Measurements from ENCODE around the gene RRP1B.
"Not testable (repeated sequence)": the region's sequence is repeated elsewhere in the genome, so short reads cannot be mapped to it uniquely, and the experiment has no call there.

Gene RRP1B

DNA sequence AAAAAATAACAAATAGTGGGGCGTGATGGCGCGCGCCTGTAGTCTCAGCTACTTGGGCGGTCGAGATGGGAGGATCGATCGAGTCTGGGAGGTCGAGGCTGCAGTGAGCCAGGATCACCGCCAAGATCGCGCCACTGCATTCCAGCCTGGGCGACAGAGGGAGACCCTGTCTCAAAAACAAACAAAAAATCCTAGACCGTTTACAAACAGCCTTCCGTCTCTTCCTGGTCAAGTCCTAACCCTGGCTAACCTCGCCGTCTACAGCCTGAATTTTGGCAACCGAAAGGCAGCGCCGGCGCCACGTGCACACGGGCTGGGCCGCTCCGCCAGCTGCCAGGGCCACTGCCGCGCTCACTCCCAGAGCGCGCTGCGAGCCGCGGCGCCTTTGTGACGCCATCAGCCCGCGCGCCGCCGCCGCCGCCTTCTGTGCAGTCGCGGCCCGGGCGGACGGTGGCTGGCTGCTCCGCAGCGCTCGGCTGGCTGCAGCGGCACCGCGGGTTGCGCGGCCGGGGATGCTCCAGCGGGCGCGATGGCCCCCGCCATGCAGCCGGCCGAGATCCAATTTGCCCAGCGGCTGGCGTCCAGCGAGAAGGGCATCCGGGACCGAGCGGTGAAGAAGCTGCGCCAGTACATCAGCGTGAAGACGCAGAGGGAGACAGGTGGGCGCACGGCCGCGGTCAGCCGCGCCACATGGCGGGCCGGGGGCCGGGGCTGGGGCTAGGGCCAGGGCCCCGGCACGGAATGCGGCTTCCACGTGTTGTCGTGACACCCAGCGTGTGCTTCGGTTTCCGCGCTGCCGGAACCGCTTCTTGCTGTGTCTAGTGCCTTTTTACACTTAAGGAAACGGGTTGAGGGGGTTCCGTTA is at the start of gene RRP1B, which contains the start of gene HSF2BP:
Gene RRP1B (plus strand): TSS at position 425 of the 865 bp plus-strand sequence. CDS start 105 bp downstream, at position 530.
Gene HSF2BP (minus strand): TSS at position 353 of the 865 bp plus-strand sequence. CDS start 1,392 bp downstream, outside the sequence.
- peak within 1 kb of the TSS; percentile 93 for H3K4me3 ChIP-seq (ENCODE audit: low read depth, low read length)
- no peak for TF ChIP-seq CTCF (IDR thresholded peaks at IDR 0.05; ENCODE audit: low read depth, low read length, missing control alignments)
- DNase-seq (ENCODE audit: low read depth) = no peak

GRCh38 chr21:43611598-43612369 is 47.6 kb upstream of the RRP1B start:
- no peak for DNase-seq (ENCODE audit: low read depth)
- H3K4me3 ChIP-seq (ENCODE audit: low read depth, low read length) = no peak overlapping the region
- peak; percentile 75 for TF ChIP-seq CTCF (IDR thresholded peaks at IDR 0.05; ENCODE audit: low read depth, low read length, missing control alignments)

DNA sequence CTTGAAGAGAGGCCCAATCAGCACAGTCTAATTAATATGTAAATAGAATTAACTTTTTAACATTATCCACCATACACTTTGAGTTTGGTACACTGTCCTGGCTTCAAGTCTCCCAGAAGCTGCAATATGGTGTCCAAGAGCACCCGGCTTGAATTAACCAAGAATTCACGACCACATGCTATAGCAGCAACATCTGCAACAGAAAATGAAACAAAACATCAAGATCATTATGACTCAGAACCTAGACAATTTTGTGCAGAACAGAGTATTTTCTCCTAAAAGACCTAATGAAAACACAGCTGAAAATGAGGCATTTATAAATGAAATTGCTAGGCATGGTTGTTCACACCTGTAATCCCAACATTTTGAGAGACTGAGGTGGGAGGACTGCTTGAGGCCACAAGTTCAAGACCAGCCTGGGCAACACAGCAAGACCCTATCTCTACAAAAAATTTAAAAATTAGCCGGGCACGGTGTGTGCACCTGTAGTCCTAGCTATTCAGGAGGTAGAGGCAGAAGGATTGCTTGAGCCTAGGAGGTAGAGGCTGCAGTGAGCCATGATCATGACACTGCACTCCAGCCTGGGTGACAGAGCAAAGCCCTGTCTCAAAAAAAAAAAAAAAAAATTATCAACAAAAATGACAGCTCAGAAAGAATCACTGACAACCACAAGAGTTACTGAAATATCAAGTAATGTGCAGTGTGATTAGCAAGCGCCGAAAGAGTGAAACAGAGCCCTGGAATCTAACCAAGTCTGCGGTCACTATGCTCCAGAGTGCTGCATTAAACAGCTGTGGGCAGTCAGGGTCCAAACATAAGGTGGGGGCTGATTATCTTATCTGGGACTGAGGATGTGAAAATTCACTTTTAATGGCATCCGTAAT is 45.4 kb upstream of the RRP1B start:
- no peak for TF ChIP-seq CTCF (IDR thresholded peaks at IDR 0.05; ENCODE audit: low read depth, low read length, missing control alignments)
- no peak overlapping the region for H3K4me3 ChIP-seq (ENCODE audit: low read depth, low read length)
- DNase-seq (ENCODE audit: low read depth) = peak; percentile 24

DNA sequence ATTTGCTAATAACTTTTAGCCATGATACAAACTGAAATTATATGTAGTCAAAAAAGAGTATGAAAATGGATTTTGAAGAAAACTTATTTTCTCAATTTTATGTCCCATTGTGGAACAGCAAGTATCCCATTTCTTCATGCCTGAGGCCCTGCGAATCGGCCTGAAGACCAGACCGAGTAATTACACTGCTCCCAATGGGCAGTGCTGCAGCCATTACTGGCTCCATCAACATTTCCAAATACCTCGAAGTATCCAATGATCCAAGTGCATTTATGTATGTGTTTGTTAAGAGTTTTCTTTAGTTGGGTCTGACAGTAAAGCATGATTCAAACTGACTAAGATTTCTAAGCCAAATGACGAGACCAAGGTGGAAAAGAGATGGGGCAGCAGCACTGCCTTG is 44.5 kb upstream of the RRP1B start:
- no peak for TF ChIP-seq CTCF (IDR thresholded peaks at IDR 0.05; ENCODE audit: low read depth, low read length, missing control alignments)
- no peak overlapping the region for H3K4me3 ChIP-seq (ENCODE audit: low read depth, low read length)
- no peak for DNase-seq (ENCODE audit: low read depth)

DNA sequence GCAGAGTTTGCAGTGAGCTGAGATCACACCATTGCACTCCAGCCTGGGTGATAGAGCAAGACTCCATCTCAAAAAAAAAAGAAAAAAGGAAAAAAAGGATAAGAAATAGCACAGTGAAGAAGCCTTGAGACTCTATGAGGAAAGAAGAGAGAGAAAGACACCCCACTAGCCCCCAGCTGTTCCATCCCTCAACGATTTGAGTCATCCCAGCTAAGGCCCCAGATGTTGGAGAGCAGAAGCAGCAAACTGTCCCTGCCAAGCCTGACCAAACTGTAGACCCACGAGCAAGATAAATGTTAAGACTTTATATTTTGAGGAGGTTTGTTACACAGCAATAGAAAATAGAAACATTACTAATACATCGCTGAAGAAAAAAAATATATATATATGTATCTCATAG is 42.5 kb upstream of the RRP1B start:
- H3K4me3 ChIP-seq (ENCODE audit: low read depth, low read length); DNase-seq (ENCODE audit: low read depth): not testable (repeated sequence)

- no peak for DNase-seq (ENCODE audit: low read depth)
- no peak for TF ChIP-seq CTCF (IDR thresholded peaks at IDR 0.05; ENCODE audit: low read depth, low read length, missing control alignments)
Observed at GRCh38 chr21:43618940-43619339, 40.4 kb upstream of the RRP1B start.

More at GRCh38 chr21:43618940-43619339, 40.4 kb upstream of the RRP1B start:
- H3K4me3 ChIP-seq (ENCODE audit: low read depth, low read length) = no peak overlapping the region

All from GM12864 (cell line).